K562 (cell line): ENCODE data around the gene ACTN2. TPM values are rescaled to one million over a fixed set of nuclear protein-coding genes. Genes with fewer than 3 reads are reported as not detected.

Experiments
- NR2F6 ChIP-seq: fragments of 450-650 bp; formaldehyde crosslinking; IDR thresholded peaks from 2 replicates; pipeline ENCODE4 v1.4.0; 2020; ENCODE audit warnings: mild to moderate bottlenecking
- polyA plus RNA-seq, 8 experiments: library from polyadenylated mRNA; depleted of rRNA in 4 of 8; stranded (reverse) in 5 of 8; unstranded in 3 of 8; fragments of >200 nt; fragmentation: Nextera tagmentation in 2 of 8; fragmentation: Illumina TruSeq in 1 of 8; extraction: Ambion mirVana in 2 of 8; extraction: Trizol in 1 of 8; gene quantifications; 2 replicates each; pipeline versions ENCODE4 v1.2.1 to v1.2.3, GENCODE V29; 2011 to 2014; ENCODE audit warnings: inconsistent platforms in 1 of 8, missing spikeins in 1 of 8
- total RNA-seq, 7 experiments: library from RNA; depleted of rRNA in 6 of 7; stranded (reverse); fragments of >200 nt in 6 of 7; fragmentation: Illumina TruSeq in 2 of 7; extraction: Trizol in 2 of 7; gene quantifications; 2 replicates each; pipeline versions ENCODE4 v1.2.1 to v1.2.3, GENCODE V29; 2011 to 2021; ENCODE audit warnings: low replicate concordance in 1 of 7
- TF ChIP-seq, protein P1 (sequence below), 2 experiments: fragments of 450-650 bp; formaldehyde crosslinking in 1 of 2; IDR thresholded peaks; 2 replicates each; pipeline versions ENCODE4 v1.4.0 to v1.6.1; 2014 to 2020; ENCODE audit warnings: mild to moderate bottlenecking in 2 of 2, borderline replicate concordance in 1 of 2, low read depth in 1 of 2
- TF ChIP-seq, protein P2 (sequence below): sonication (generic); formaldehyde crosslinking; IDR thresholded peaks from 2 replicates; pipeline ENCODE4 v1.8.1; 2023; ENCODE audit warnings: missing genetic modification reagents, mild to moderate bottlenecking, borderline replicate concordance

Gene ACTN2
- total and polyA plus RNA-seq, 9 of the 15 experiments (the other 6 are each of a cell fraction or from before 2014, with no cell fraction given) = 0.18 to 0.94 (median 0.42) TPM

DNA sequence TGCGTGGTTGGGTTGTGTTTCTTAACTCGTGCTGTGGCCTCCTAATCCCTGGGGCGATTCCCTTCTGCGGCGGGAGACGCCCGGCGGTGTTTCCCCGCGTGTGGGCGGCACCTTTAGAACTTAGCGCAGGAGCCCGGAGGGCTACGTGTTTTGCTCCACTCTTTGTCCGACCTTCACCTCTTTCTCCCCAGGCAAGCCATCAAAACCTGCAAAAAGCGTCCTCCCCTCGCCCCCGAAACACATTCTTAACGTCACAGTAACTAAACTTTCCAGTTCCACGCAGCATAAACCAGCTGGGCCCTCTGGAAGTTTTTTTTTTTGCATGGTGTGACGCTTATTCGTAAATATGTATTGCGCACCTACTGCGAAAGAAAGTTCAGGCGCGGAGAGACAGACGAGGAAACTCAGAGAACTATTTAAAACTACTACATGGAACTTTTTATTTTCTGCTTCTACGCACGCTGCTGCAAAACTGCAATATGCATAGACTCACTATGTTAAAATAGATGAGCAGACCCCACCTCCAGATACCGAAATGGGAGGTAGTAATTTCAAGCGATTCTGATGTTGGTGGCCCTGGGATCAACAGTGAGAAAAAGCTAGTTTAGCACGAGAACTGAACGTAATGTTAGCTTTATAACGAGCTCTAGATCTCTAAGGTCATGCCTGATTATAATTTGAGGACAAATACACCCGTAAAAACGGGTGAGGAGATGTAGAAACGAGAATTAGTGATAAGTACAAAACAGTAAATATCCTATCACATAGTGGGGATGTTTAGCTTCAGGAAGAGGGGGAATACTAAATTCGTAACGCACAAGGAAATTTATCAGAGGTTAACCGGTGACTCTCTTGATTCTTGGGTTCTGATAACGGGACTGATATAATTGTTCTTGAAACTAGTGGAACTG is 109.7 kb downstream of the ACTN2 start (continued):
- TF ChIP-seq, protein P1, sequence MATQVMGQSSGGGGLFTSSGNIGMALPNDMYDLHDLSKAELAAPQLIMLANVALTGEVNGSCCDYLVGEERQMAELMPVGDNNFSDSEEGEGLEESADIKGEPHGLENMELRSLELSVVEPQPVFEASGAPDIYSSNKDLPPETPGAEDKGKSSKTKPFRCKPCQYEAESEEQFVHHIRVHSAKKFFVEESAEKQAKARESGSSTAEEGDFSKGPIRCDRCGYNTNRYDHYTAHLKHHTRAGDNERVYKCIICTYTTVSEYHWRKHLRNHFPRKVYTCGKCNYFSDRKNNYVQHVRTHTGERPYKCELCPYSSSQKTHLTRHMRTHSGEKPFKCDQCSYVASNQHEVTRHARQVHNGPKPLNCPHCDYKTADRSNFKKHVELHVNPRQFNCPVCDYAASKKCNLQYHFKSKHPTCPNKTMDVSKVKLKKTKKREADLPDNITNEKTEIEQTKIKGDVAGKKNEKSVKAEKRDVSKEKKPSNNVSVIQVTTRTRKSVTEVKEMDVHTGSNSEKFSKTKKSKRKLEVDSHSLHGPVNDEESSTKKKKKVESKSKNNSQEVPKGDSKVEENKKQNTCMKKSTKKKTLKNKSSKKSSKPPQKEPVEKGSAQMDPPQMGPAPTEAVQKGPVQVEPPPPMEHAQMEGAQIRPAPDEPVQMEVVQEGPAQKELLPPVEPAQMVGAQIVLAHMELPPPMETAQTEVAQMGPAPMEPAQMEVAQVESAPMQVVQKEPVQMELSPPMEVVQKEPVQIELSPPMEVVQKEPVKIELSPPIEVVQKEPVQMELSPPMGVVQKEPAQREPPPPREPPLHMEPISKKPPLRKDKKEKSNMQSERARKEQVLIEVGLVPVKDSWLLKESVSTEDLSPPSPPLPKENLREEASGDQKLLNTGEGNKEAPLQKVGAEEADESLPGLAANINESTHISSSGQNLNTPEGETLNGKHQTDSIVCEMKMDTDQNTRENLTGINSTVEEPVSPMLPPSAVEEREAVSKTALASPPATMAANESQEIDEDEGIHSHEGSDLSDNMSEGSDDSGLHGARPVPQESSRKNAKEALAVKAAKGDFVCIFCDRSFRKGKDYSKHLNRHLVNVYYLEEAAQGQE (IDR thresholded peaks at IDR 0.05; ENCODE audit: borderline replicate concordance) = peak; percentile 32; the same call in 1 of the 2 replicates
- TF ChIP-seq, protein P1 (CRISPR knock-in tag; IDR thresholded peaks at IDR 0.05; ENCODE audit: low read depth) = no peak
- TF ChIP-seq, protein P2, sequence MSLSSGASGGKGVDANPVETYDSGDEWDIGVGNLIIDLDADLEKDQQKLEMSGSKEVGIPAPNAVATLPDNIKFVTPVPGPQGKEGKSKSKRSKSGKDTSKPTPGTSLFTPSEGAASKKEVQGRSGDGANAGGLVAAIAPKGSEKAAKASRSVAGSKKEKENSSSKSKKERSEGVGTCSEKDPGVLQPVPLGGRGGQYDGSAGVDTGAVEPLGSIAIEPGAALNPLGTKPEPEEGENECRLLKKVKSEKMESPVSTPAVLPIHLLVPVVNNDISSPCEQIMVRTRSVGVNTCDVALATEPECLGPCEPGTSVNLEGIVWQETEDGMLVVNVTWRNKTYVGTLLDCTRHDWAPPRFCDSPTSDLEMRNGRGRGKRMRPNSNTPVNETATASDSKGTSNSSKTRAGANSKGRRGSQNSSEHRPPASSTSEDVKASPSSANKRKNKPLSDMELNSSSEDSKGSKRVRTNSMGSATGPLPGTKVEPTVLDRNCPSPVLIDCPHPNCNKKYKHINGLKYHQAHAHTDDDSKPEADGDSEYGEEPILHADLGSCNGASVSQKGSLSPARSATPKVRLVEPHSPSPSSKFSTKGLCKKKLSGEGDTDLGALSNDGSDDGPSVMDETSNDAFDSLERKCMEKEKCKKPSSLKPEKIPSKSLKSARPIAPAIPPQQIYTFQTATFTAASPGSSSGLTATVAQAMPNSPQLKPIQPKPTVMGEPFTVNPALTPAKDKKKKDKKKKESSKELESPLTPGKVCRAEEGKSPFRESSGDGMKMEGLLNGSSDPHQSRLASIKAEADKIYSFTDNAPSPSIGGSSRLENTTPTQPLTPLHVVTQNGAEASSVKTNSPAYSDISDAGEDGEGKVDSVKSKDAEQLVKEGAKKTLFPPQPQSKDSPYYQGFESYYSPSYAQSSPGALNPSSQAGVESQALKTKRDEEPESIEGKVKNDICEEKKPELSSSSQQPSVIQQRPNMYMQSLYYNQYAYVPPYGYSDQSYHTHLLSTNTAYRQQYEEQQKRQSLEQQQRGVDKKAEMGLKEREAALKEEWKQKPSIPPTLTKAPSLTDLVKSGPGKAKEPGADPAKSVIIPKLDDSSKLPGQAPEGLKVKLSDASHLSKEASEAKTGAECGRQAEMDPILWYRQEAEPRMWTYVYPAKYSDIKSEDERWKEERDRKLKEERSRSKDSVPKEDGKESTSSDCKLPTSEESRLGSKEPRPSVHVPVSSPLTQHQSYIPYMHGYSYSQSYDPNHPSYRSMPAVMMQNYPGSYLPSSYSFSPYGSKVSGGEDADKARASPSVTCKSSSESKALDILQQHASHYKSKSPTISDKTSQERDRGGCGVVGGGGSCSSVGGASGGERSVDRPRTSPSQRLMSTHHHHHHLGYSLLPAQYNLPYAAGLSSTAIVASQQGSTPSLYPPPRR (CRISPR knock-in tag) = no peak
- no peak for TF ChIP-seq NR2F6 (CRISPR knock-in tag)
